Measurements from ENCODE around the gene VPS13D.
"Not testable (repeated sequence)": the region's sequence is repeated elsewhere in the genome, so short reads cannot be mapped to it uniquely, and the experiment has no call there.

The VPS13D gene

GRCh38 chr1:12197483-12197880, 32.3 kb upstream of the VPS13D start:
- FAIRE-seq = no peak

- FAIRE-seq = no peak
Measured at GRCh38 chr1:12200208-12200607, 29.6 kb upstream of the VPS13D start.

- no peak for FAIRE-seq
Measured at GRCh38 chr1:12201352-12202189, 28.3 kb upstream of the VPS13D start.

GRCh38 chr1:12202190-12202497, 27.7 kb upstream of the VPS13D start:
- no peak for FAIRE-seq

- FAIRE-seq = no peak
Measured at GRCh38 chr1:12202577-12202976, 27.3 kb upstream of the VPS13D start.

- FAIRE-seq = no peak
Measured at GRCh38 chr1:12203216-12204007, 26.4 kb upstream of the VPS13D start.

GRCh38 chr1:12204140-12204539, 25.7 kb upstream of the VPS13D start:
- FAIRE-seq = no peak

- no peak for FAIRE-seq
Measured at GRCh38 chr1:12204754-12205658, 24.8 kb upstream of the VPS13D start.

GRCh38 chr1:12206238-12206637, 23.6 kb upstream of the VPS13D start:
- no peak for FAIRE-seq

- no peak for FAIRE-seq
Measured at GRCh38 chr1:12206792-12207424, 22.9 kb upstream of the VPS13D start.

GRCh38 chr1:12208271-12208670, 21.6 kb upstream of the VPS13D start:
- no peak for FAIRE-seq

GRCh38 chr1:12208764-12209494, 20.9 kb upstream of the VPS13D start:
- FAIRE-seq = peak; percentile 67

GRCh38 chr1:12209495-12209832, 20.4 kb upstream of the VPS13D start:
- FAIRE-seq = no peak

- FAIRE-seq = no peak
Measured at GRCh38 chr1:12215118-12215961, 14.5 kb upstream of the VPS13D start.

- no peak for FAIRE-seq
Measured at GRCh38 chr1:12219800-12220199, 10.0 kb upstream of the VPS13D start.

GRCh38 chr1:12220890-12221289, 8.9 kb upstream of the VPS13D start:
- FAIRE-seq = no peak

GRCh38 chr1:12222700-12223099, 7.1 kb upstream of the VPS13D start:
- not testable (repeated sequence) for FAIRE-seq

GRCh38 chr1:12224092-12224491, 5.7 kb upstream of the VPS13D start:
- FAIRE-seq = not testable (repeated sequence)

GRCh38 chr1:12228979-12229378, 851 bp upstream of the VPS13D start:
- FAIRE-seq = no peak

- FAIRE-seq = no peak
Measured at GRCh38 chr1:12229386-12229834, 420 bp upstream of the VPS13D start.
